Testis (tissue), 2 donors: ENCODE results near the gene TMEM92.

ENCODE experiments used
- CTCF ChIP-seq, 3 experiments: fragments of 450-650 bp in 2 of 3; fragments of 200-600 bp in 1 of 3; sonication (generic) in 1 of 3; IDR thresholded peaks; one replicate each; pipeline ENCODE4 v1.5.1; 2016 to 2019; ENCODE audit warnings: antibody characterized with exemption in 3 of 3, mild to moderate bottlenecking in 2 of 3, moderate library complexity in 1 of 3
- POLR2A ChIP-seq: fragments of 450-650 bp; IDR thresholded peaks from one replicate; pipeline ENCODE4 v1.6.1; 2017; ENCODE audit warnings: antibody characterized with exemption, mild to moderate bottlenecking, moderate library complexity

GRCh38 chr17:50241431-50241830 is 32.8 kb upstream of the TMEM92 start:
- TF ChIP-seq CTCF (IDR thresholded peaks at IDR 0.05) (no peak), POLR2A (no peak)
